Endodermal cell (in vitro differentiated cells): ENCODE measurements around the gene CENPA. TPM values are rescaled to one million over a fixed set of nuclear protein-coding genes. Genes with fewer than 3 reads are reported as not detected.

ENCODE experiments used
- DNase-seq: peaks from one replicate; pipeline ENCODE4 v3.0.0-alpha.2; 2017
- H3K27ac ChIP-seq: 2 replicates; pipeline ENCODE4 v1.5.1; 2013; ENCODE audit warnings: mild to moderate bottlenecking, low read depth, low read length, moderate library complexity
- H3K27me3 ChIP-seq: 2 replicates; pipeline ENCODE4 v1.6.1; 2013; ENCODE audit warnings: mild to moderate bottlenecking, low read length, moderate library complexity; ENCODE audit not compliant: insufficient read depth, control insufficient read depth, poor library complexity, severe bottlenecking
- H3K36me3 ChIP-seq: 2 replicates; pipeline ENCODE4 v1.7.0; 2013; ENCODE audit warnings: mild to moderate bottlenecking, low read length, moderate library complexity; ENCODE audit not compliant: control insufficient read depth, insufficient read depth
- H3K4me1 ChIP-seq: one replicate; pipeline ENCODE4 v1.7.0; 2013; ENCODE audit warnings: low read length; ENCODE audit not compliant: control insufficient read depth, insufficient read depth
- H3K4me3 ChIP-seq: 2 replicates; pipeline ENCODE4 v1.5.1; 2013; ENCODE audit warnings: mild to moderate bottlenecking, low read length, moderate library complexity
- H3K9ac ChIP-seq: 2 replicates; pipeline ENCODE4 v1.6.1; 2013; ENCODE audit warnings: mild to moderate bottlenecking, low read length, moderate library complexity; ENCODE audit not compliant: poor library complexity, severe bottlenecking; ENCODE audit errors: extremely low read depth
- H3K9me3 ChIP-seq: 2 replicates; pipeline ENCODE4 v1.6.1; 2013; ENCODE audit warnings: mild to moderate bottlenecking, low read length, moderate library complexity; ENCODE audit not compliant: control insufficient read depth
- H3K27ac Mint-ChIP-seq: 2 replicates; pipeline ENCODE4 v1.8.0; 2020; ENCODE audit warnings: mixed read lengths
- H3K27me3 Mint-ChIP-seq: 2 replicates; pipeline ENCODE4 v1.8.0; 2021; ENCODE audit warnings: mild to moderate bottlenecking, mixed read lengths; ENCODE audit not compliant: insufficient read depth
- H3K36me3 Mint-ChIP-seq: 2 replicates; pipeline ENCODE4 v1.8.0; 2020; ENCODE audit warnings: low read depth, mixed read lengths
- H3K4me1 Mint-ChIP-seq: 2 replicates; pipeline ENCODE4 v1.8.0; 2020; ENCODE audit warnings: mixed read lengths
- H3K4me3 Mint-ChIP-seq: 2 replicates; pipeline ENCODE4 v1.8.0; 2020; ENCODE audit warnings: mild to moderate bottlenecking, moderate library complexity, mixed read lengths
- H3K9me3 Mint-ChIP-seq: 2 replicates; pipeline ENCODE4 v1.8.0; 2020; ENCODE audit warnings: mild to moderate bottlenecking, mixed read lengths
- CTCF ChIP-seq: fragments of 200-600 bp; sonication (generic); conservative IDR thresholded peaks from 2 replicates; pipeline ENCODE4 v1.5.0; 2021; ENCODE audit warnings: antibody characterized with exemption, mild to moderate bottlenecking
- WGBS, 2 experiments: methylation state at CpG; one replicate each; pipeline versions ENCODE4 v1.1.5 to v1.1.7; 2013; ENCODE audit warnings: missing lambda C conversion rate in 2 of 2, mixed read lengths in 1 of 2; ENCODE audit not compliant: insufficient coverage in 1 of 2, insufficient read length in 1 of 2; 5-methylcytosine and 5-hydroxymethylcytosine counted together
- total RNA-seq, 2 donors: library from RNA; stranded (reverse); fragmentation: NEBNext Ultra II Directional in 1 of 2; extraction: Animal tissue kit (Norgen Biotek cat#: 25700) in 1 of 2; gene quantifications; 2 replicates in 1 of 2; 3 replicates in 1 of 2; pipeline ENCODE4 v1.2.1, GENCODE V29; 2021

CENPA gene
- total RNA-seq, 2 donors from 2014 or later: 21.5 to 38.3 TPM

DNA sequence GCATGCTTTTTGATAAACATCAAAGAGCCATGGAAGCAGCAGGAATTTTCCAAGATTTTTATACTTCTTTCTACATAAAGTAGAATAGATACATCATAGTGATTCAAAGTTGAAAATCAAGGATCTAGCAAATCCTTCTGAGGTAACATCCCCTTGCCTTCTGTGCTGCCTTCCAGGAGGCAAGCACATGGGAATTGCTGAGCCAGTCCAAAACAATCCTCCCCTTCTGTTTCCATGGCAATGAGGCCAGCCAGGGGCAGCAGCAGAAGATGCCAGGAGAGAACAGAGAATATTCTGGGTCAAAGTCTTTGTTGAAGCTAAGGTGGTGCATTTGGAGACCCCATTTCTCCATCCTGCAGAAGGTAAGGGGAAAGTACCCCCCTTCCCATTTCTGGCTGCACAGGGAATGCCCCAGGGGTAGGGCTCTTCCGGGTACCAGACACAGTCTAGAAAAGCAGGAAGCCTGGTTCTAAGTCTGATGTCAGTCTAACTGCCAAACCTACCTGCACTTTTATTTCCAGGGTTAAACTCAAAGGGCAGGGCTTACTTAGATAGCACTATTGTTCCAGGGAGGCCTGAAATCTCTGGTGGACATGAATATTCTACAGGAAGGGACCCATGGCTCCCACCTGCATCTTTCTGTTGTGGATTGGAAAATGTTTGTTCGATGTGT lies 22.1 kb downstream of the CENPA start:
- no peaks in the 10 kb centered on the region for H3K9me3 ChIP-seq
- no peaks in the 10 kb centered on the region for H3K36me3 ChIP-seq
- no peak overlapping the region for H3K4me3 Mint-ChIP-seq
- H3K36me3 Mint-ChIP-seq: no peaks in the 10 kb centered on the region
- DNase-seq: no peak
- H3K9me3 Mint-ChIP-seq: no peaks in the 10 kb centered on the region
- H3K9ac ChIP-seq: no peak overlapping the region
- H3K4me1 ChIP-seq: no peaks in the 10 kb centered on the region
- peaks cover 3% of the 10 kb centered on the region for H3K4me1 Mint-ChIP-seq
- TF ChIP-seq CTCF: no peak
- no peaks in the 10 kb centered on the region for H3K27me3 ChIP-seq
- H3K4me3 ChIP-seq: no peak overlapping the region
- no peak overlapping the region for H3K27ac Mint-ChIP-seq
- no peaks in the 10 kb centered on the region for H3K27me3 Mint-ChIP-seq
- WGBS, 2 experiments: 94 to 100% methylated on average over 1 to 2 of the region's 2 CpGs
- no peak overlapping the region for H3K27ac ChIP-seq

GRCh38 chr2:26809211-26809610 lies 23.4 kb downstream of the CENPA start:
- WGBS, 2 experiments: 94 to 100% methylated on average over 1 to 3 of the region's 3 CpGs
- Mint-ChIP-seq H3K9me3 (no peaks in the 10 kb centered on the region), H3K27me3 (no peaks in the 10 kb centered on the region), H3K4me3 (no peak overlapping the region), H3K36me3 (no peaks in the 10 kb centered on the region), H3K4me1 (peaks cover 3% of the 10 kb centered on the region), H3K27ac (no peak overlapping the region)
- no peaks in the 10 kb centered on the region for H3K27me3 ChIP-seq
- H3K9me3 ChIP-seq: no peaks in the 10 kb centered on the region
- H3K9ac ChIP-seq: no peak overlapping the region
- no peaks in the 10 kb centered on the region for H3K4me1 ChIP-seq
- no peak for TF ChIP-seq CTCF
- no peak overlapping the region for H3K27ac ChIP-seq
- H3K36me3 ChIP-seq: no peaks in the 10 kb centered on the region
- H3K4me3 ChIP-seq: no peak overlapping the region
- DNase-seq: no peak

GRCh38 chr2:26809876-26810577 lies 24.2 kb downstream of the CENPA start:
- DNase-seq: peak; percentile 45
- no peak overlapping the region for H3K9ac ChIP-seq
- H3K27ac ChIP-seq: no peak overlapping the region
- H3K27ac Mint-ChIP-seq: no peak overlapping the region
- H3K36me3 Mint-ChIP-seq: no peaks in the 10 kb centered on the region
- H3K4me3 ChIP-seq: no peak overlapping the region
- WGBS, 2 experiments: 84 to 91% methylated on average over 5 to 6 of the region's 6 CpGs
- no peaks in the 10 kb centered on the region for H3K36me3 ChIP-seq
- H3K4me1 Mint-ChIP-seq: peaks cover 3% of the 10 kb centered on the region
- H3K27me3 ChIP-seq: no peaks in the 10 kb centered on the region
- H3K27me3 Mint-ChIP-seq: peaks cover 1% of the 10 kb centered on the region
- TF ChIP-seq CTCF: no peak
- peaks cover 4% of the 10 kb centered on the region for H3K9me3 Mint-ChIP-seq
- no peak overlapping the region for H3K4me3 Mint-ChIP-seq
- no peaks in the 10 kb centered on the region for H3K4me1 ChIP-seq
- H3K9me3 ChIP-seq: no peaks in the 10 kb centered on the region
